C4-2B (cell line): ENCODE data around the gene GALNT1.

ENCODE experiments used
- ZFX ChIP-seq: fragments of 450-650 bp; IDR thresholded peaks from 2 replicates; pipeline ENCODE4 v1.6.1; 2017
- TF ChIP-seq, protein P1 (sequence below): fragments of 450-650 bp; conservative IDR thresholded peaks from 2 replicates; pipeline ENCODE4 v1.5.1; 2017; ENCODE audit warnings: mild to moderate bottlenecking

DNA sequence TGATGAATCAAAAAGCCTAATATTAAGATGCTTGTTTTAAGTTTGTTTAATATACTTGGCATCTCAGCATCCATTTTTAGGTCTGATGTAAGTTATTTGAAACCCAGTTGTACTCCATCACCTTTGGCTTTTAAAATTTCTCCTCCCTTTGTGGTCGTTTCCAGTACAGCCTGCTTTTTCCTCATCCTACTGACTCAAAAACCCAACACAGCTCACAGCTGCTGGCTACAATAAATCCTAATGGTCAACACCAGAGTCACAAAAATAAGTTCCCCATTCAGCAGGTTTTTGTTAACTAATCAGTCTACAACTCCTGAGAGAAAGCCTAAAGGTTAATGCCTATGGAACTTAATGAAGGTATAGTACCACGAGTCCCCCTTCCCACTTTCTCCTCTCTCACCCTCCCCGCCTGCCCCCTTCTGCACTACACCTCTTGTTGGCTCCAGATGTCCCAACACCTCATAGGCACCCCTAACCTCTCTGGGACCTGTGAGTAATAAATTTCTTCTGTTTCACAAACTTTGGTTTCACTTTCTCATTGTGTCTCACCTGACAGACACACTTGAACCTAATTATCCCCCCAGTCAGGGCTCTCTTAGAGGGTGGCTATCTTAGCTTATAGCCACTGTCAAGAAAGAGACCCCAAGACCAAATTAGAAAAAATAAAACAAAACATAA, 148.6 kb downstream of the GALNT1 start:
- TF ChIP-seq, protein P1, sequence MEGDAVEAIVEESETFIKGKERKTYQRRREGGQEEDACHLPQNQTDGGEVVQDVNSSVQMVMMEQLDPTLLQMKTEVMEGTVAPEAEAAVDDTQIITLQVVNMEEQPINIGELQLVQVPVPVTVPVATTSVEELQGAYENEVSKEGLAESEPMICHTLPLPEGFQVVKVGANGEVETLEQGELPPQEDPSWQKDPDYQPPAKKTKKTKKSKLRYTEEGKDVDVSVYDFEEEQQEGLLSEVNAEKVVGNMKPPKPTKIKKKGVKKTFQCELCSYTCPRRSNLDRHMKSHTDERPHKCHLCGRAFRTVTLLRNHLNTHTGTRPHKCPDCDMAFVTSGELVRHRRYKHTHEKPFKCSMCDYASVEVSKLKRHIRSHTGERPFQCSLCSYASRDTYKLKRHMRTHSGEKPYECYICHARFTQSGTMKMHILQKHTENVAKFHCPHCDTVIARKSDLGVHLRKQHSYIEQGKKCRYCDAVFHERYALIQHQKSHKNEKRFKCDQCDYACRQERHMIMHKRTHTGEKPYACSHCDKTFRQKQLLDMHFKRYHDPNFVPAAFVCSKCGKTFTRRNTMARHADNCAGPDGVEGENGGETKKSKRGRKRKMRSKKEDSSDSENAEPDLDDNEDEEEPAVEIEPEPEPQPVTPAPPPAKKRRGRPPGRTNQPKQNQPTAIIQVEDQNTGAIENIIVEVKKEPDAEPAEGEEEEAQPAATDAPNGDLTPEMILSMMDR = no peak
- TF ChIP-seq ZFX = no peak
